Fibroblast of lung (primary cell): ENCODE measurements around the gene MRTFA.

ENCODE experiments used
- EZH2 ChIP-seq: IDR thresholded peaks from 2 replicates; pipeline ENCODE4 v1.5.1; 2012; ENCODE audit warnings: low read length, control low read depth, mild to moderate bottlenecking; ENCODE audit errors: missing control alignments
- TF ChIP-seq, protein P1 (sequence below), 2 donors: IDR thresholded peaks in 1 of 2; conservative IDR thresholded peaks in 1 of 2; 1 replicate in 1 of 2; 2 replicates in 1 of 2; pipeline ENCODE4 v1.5.1; 2011 to 2012; ENCODE audit warnings: low read length in 2 of 2, control low read depth in 1 of 2, inconsistent platforms in 1 of 2, low read depth in 1 of 2, mild to moderate bottlenecking in 1 of 2

DNA sequence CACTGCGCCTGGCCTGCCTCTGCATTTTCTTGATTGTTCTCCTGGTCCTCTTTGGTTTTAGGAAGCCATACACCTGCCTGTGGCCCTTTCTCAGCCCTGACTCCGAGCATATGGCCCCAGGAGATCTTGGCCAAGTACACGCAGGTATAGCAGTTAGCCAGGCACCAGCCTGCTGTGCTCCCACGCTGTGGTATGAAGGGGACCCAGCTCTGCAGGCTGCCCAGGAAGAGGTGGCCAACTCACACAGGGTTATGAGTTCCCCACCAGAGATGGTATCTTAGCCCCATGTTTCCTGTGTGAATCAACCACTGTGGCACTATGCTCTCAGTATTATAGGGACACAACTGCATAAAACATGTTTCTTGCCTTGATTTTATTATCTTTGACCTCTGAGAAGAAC, 235.0 kb downstream of the MRTFA start:
- TF ChIP-seq, protein P1, sequence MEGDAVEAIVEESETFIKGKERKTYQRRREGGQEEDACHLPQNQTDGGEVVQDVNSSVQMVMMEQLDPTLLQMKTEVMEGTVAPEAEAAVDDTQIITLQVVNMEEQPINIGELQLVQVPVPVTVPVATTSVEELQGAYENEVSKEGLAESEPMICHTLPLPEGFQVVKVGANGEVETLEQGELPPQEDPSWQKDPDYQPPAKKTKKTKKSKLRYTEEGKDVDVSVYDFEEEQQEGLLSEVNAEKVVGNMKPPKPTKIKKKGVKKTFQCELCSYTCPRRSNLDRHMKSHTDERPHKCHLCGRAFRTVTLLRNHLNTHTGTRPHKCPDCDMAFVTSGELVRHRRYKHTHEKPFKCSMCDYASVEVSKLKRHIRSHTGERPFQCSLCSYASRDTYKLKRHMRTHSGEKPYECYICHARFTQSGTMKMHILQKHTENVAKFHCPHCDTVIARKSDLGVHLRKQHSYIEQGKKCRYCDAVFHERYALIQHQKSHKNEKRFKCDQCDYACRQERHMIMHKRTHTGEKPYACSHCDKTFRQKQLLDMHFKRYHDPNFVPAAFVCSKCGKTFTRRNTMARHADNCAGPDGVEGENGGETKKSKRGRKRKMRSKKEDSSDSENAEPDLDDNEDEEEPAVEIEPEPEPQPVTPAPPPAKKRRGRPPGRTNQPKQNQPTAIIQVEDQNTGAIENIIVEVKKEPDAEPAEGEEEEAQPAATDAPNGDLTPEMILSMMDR (conservative IDR thresholded peaks at IDR 0.05 in 1 of 2, IDR thresholded peaks at IDR 0.05 in 1 of 2; ENCODE audit: low read depth in 1 of 2, low read length in 2 of 2) = no peak
- no peak for TF ChIP-seq EZH2
